ENCODE results near the gene UBE2I.
"Not testable (repeated sequence)": the region's sequence is repeated elsewhere in the genome, so short reads cannot be mapped to it uniquely, and the experiment has no call there.

Gene UBE2I

GRCh38 chr16:1314399-1315068 lies 5.1 kb downstream of the UBE2I start:
- no peak for DNase-seq

- DNase-seq: no peak
Observed at GRCh38 chr16:1315081-1316032, 5.9 kb downstream of the UBE2I start.

DNA sequence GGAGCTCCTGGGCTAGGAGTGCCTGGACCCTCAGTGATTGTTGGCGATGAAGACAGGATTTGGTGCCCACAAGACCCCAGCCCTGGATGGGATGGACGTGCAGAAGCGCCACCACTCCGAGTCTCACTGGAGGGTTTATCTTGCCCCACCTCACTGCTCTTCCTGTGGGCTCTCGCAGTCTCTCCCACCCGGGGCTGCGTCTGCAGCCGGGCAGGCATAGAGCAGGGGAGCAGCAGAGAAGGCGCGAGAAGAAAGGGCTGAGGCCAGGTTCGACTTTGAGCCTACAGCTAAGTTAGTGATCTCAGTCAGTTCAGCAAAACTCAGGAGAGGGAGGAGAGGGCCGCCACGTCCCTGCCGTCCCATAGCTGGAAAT lies 6.6 kb downstream of the UBE2I start:
- DNase-seq: no peak

DNA sequence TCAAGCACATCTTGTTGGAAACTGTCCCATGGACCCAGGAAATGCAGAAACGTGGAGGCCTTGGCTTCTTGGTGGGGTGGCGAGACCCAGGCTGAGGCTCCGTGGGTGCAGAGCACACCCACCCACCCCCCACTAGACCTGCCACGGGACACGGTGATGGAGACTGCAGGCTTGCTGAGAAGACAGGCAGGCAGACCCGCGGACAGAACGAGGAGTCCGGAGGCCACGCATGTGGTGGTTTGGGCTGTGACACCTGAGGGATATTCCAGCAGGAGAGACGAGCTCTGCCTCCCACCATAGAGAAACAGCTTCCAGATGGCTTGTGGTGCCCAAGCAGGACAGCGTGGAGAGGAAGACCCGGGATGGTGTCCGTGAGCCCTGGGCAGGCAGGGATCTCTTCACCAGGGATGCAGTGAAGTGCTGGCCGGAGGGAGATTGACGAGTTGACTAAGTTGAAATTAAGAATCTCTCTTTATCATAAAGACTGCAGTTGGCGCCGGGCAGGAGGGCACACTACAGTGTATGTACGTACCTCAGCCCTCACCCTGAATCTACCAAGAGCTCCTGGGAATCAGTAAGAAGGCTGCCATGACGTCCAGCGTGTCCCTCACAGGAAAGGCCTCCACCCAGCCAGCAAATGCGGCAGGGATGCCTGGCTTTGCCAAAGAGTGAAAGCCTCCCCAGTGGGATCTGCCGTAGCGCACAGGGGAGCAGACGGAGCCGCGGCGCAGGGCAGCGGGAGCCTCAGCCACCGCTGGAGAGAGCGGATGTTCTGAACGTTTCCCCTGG lies 8.2 kb downstream of the UBE2I start:
- DNase-seq: no peak

- no peak for DNase-seq
Observed at GRCh38 chr16:1318268-1318545, 8.8 kb downstream of the UBE2I start.

DNA sequence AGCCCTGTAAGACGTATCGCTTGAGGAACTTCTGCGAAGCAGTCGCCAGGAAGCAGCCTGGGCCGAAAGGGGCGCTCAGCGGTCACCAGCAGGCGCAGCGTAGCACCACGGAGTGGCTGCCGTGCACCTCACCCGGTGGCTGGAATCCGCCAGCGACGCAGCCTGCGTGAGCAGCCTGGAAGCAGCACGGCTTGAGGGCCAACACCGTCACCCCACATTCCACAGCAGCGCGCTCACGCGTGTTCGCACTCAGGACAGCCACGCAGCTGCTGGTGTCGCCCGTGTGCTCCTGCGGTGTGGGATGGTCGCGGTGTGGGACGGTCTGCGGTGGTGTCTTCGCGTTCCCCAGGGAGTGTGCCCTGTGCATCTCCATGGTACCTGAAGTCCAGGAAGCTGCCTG lies 9.6 kb downstream of the UBE2I start:
- no peak for DNase-seq

DNA sequence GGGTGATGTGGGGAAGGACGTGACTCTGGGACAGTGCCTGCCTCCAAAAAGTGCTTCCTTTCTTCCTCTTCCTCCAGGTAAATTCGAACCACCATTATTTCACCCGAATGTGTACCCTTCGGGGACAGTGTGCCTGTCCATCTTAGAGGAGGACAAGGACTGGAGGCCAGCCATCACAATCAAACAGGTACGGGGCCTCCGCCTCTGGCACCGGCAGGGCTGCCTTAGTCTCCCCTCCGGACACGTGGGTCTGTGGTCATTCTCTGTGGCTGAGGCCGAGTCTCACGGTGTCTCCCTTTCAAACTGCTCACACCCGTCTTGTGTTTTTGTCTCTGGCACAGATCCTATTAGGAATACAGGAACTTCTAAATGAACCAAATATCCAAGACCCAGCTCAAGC lies 10.7 kb downstream of the UBE2I start:
- DNase-seq: no peak

DNA sequence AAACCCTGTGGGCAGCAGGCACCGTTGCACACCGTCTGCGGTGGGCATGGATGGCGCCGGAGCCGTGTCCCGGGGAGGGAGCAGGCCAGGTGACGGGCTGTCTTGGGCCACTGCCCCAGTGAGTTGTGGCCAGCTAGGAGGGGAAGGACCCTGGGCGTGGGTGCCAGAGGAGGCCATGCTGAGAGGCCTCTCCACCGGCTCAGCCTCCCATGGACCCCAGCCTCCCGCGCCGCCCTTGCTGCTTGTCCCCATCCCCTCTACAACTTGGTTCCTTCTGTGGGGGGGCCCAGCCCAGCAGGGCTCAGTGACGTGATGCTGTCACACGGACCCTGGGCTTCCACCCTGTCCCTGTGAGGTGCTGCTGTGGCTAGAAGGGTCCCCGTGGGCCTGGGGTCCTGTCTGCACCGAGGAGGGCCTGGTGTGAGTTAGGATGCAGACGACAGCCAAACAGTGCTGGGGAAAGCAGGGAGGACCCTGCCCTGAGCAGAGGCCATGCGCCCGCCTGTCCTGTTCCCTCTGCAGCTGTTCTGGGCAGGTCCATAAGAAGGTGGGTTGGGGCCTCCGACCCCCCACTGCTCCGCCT lies 11.3 kb downstream of the UBE2I start:
- DNase-seq: no peak

DNA sequence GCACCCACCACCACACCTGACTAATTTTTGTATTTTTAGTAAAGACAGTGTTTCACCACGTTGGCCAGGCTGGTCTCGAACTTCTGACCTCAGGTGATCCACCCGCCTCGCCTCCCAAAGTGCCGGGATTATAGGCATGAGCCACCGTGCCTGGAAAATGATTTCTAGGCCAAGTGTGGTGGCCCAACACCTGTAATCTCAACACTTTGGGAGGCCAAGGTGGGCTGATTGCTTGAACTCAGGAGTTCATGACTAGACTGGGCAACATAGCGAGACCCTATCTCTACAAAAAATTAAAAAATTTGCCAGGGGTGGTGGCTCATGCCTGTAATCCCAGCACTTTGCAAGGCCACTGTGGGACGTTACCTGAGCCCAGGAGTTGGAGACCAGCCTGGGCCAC lies 13.0 kb downstream of the UBE2I start:
- no peak for DNase-seq

- DNase-seq: no peak
Observed at GRCh38 chr16:1323296-1324239, 14.1 kb downstream of the UBE2I start.

DNA sequence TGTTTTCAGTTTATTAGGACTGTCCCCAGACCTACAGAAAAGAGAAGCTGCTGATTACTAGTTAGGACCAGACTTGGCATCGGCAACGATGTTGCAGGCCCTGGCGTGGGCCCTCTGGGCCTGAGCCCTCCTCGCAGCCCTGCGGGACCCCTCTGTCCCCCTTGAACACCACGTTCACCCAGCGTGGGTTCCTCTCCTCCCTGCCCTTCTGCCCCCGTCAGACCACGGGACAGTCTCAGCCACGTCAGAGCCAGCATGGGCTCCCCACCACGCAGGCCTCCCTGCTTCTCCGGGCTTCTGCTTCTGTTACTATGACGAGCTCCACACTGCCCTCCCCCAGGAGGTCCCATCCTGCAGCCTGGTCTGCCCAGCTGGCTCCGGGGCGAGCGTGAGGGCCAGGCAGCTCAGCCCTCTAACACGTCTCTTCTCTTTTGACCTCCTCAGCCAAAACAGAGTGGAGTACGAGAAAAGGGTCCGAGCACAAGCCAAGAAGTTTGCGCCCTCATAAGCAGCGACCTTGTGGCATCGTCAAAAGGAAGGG lies 14.9 kb downstream of the UBE2I start:
- DNase-seq: no peak

DNA sequence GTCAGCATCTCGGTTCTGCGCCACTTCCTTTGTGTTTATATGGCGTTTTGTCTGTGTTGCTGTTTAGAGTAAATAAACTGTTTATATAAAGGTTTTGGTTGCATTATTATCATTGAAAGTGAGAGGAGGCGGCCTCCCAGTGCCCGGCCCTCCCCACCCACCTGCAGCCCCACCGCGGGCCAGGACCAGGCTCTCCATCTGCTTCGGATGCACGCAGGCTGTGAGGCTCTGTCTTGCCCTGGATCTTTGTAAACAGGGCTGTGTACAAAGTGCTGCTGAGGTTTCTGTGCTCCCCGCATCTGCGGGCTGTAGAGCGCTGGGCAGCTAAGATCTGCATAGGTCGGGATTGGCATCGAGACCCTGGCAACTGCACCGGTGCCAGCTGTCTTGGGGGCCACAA lies 15.8 kb downstream of the UBE2I start:
- no peak for DNase-seq

- no peak for DNase-seq
Observed at GRCh38 chr16:1325673-1326371, 16.4 kb downstream of the UBE2I start.

- no peak for DNase-seq
Observed at GRCh38 chr16:1326391-1326790, 17.0 kb downstream of the UBE2I start.

- DNase-seq: no peak
Observed at GRCh38 chr16:1326946-1327618, 17.6 kb downstream of the UBE2I start.

- no peak for DNase-seq
Observed at GRCh38 chr16:1327619-1327947, 18.1 kb downstream of the UBE2I start.

DNA sequence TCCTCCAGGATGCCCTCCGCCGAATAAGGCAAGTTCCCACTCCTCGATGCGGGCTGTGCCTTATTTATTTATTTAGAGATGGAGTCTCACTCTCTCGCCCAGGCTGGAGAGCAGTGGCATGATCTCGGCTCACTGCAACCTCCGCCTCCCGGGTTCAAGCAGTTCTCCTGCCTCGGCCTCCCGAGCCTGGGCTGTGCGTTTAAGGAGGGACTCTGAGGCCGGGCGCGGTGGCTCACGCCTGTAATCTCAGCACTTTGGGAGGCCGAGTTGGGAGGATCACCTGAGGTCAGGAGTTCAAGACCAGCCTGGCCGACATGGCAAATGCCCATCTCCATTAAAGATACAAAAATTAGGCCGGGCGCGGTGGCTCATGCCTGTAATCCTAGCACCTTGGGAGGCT lies 18.7 kb downstream of the UBE2I start:
- not testable (repeated sequence) for DNase-seq

DNA sequence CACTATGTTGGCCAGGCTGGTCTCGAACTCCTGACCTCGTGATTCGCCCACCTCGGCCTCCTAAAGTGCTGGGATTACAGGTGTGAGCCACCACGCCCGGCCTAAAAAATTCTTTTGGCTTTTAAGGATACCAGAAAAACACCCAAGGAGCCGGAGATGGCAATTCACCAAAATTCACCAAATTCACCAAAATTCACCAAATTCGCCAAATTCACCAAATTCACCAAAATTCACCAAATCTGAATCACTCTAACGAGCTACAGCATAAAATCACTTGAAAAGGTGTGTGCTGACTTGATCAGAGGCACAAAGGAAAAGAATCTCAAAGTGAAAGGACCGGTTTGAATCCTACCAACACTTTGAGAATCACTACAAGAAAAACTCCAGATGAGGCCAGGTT lies 19.5 kb downstream of the UBE2I start:
- DNase-seq: not testable (repeated sequence)

GRCh38 chr16:1330260-1330914 lies 21.0 kb downstream of the UBE2I start:
- DNase-seq: no peak

Measured in GF-D8 (cell line).